ENCODE data around the gene FAM43A. TPM values are rescaled to one million over a fixed set of nuclear protein-coding genes. Genes with fewer than 3 reads are reported as not detected.

Gene FAM43A
- total and polyA plus RNA-seq, 2 of the 8 experiments (the other 6 are each of a cell fraction or from before 2014, with no cell fraction given) = 2.3 to 2.6 TPM

- TF ChIP-seq RBBP5 (IDR thresholded peaks at IDR 0.05; ENCODE audit: borderline replicate concordance, low read depth, low read length) (no peak), SP4 (IDR thresholded peaks at IDR 0.05; ENCODE audit: low read length) (no peak), BRCA1 (IDR thresholded peaks at IDR 0.05; ENCODE audit: low read depth, low read length) (no peak), SIRT6 (IDR thresholded peaks at IDR 0.05; ENCODE audit: low read length) (no peak), HDAC2 (IDR thresholded peaks at IDR 0.05; ENCODE audit: borderline replicate concordance in 1 of 2, low read depth in 2 of 2, low read length in 2 of 2) (no peak)
Measured at GRCh38 chr3:194661946-194662345, 23.7 kb upstream of the FAM43A start (continued).
